BJ (cell line): ENCODE data around the gene POLR2A. TPM values are rescaled to one million over a fixed set of nuclear protein-coding genes. Genes with fewer than 3 reads are reported as not detected.

ENCODE experiments used
- CTCF ChIA-PET: fragments of 350-600 bp; formaldehyde crosslinking; extraction: SDS; loops from one replicate; lab custom pipeline; 2021; ENCODE audit warnings: antibody characterized with exemption, inconsistent platforms; lab: Yijun Ruan, JAX
- POLR2A ChIA-PET: fragments of 300-600 bp; sonication (Branson Sonifier 250); formaldehyde crosslinking; extraction: SDS; loops from one replicate; lab custom pipeline; 2021; ENCODE audit warnings: antibody characterized with exemption; lab: Charles Lee
- DNase-seq: peaks from one replicate; pipeline ENCODE4 v3.0.0-alpha.2; 2011; ENCODE audit warnings: low read depth
- H3K27me3 ChIP-seq: 2 replicates; pipeline ENCODE4 v1.6.0; 2011; ENCODE audit warnings: low read length; ENCODE audit not compliant: control insufficient read depth, insufficient read depth
- H3K36me3 ChIP-seq: 2 replicates; pipeline ENCODE4 v1.5.1; 2011; ENCODE audit warnings: low read length; ENCODE audit not compliant: control insufficient read depth, insufficient read depth
- H3K4me3 ChIP-seq: 2 replicates; pipeline ENCODE4 v1.5.1; 2011; ENCODE audit warnings: low read depth, mild to moderate bottlenecking, control low read depth, low read length
- CTCF ChIP-seq: IDR thresholded peaks from 2 replicates; pipeline ENCODE4 v1.5.1; 2011; ENCODE audit warnings: low read depth, mild to moderate bottlenecking, control low read depth, inconsistent platforms, low read length, moderate library complexity; ENCODE audit not compliant: insufficient read depth
- polyA plus RNA-seq: library from polyadenylated mRNA; depleted of rRNA; stranded (reverse); fragments of >200 nt; gene quantifications from 2 replicates; pipeline ENCODE4 v1.2.3, GENCODE V29; 2011

Gene POLR2A
- polyA plus RNA-seq, 1 experiment, result 27.7 TPM

GRCh38 chr17:7495906-7496434 lies 11.8 kb downstream of the POLR2A start:
- Histone ChIP-seq H3K27me3 (no peaks in the 10 kb centered on the region), H3K36me3 (peaks cover 39% of the 10 kb centered on the region), H3K4me3 (no peak overlapping the region)
- ChIA-PET POLR2A (no interaction called here), CTCF (interaction anchor here (1.2 to 1.3 kb wide), 2 partner anchors 17 to 64 kb away, joined by 3 to 4 read pairs; no protein-coding TSS in a partner anchor)
- TF ChIP-seq CTCF, result no peak
- no peak for DNase-seq

GRCh38 chr17:7496470-7497183 lies 12.5 kb downstream of the POLR2A start:
- TF ChIP-seq CTCF, result no peak
- no peak overlapping the region for H3K4me3 ChIP-seq
- DNase-seq, result no peak
- no peaks in the 10 kb centered on the region for H3K27me3 ChIP-seq
- H3K36me3 ChIP-seq, result peaks cover 44% of the 10 kb centered on the region
- ChIA-PET CTCF (interaction anchor here (1.1 to 3.4 kb wide), 3 partner anchors 10 to 64 kb away, joined by 3 to 18 read pairs (median 4); no protein-coding TSS in a partner anchor), POLR2A (no interaction called here)

- H3K4me3 ChIP-seq, result no peak overlapping the region
- no peaks in the 10 kb centered on the region for H3K27me3 ChIP-seq
- no peak for DNase-seq
- TF ChIP-seq CTCF, result no peak
- POLR2A ChIA-PET, result interaction anchor here (0.5 kb wide), 1 partner anchor 16 kb away, joined by 3 read pairs; no protein-coding TSS in a partner anchor
- H3K36me3 ChIP-seq, result peaks cover 50% of the 10 kb centered on the region
- CTCF ChIA-PET, result interaction anchor here (1.1 to 3.4 kb wide), 3 partner anchors 10 to 63 kb away, joined by 3 to 18 read pairs (median 4); no protein-coding TSS in a partner anchor
Observed at GRCh38 chr17:7497228-7497627, 13.1 kb downstream of the POLR2A start.

- peaks cover 54% of the 10 kb centered on the region for H3K36me3 ChIP-seq
- CTCF ChIA-PET, result interaction anchor here (1.1 to 3.4 kb wide), 2 partner anchors 11 to 17 kb away, joined by 3 to 18 read pairs; no protein-coding TSS in a partner anchor
- H3K27me3 ChIP-seq, result no peaks in the 10 kb centered on the region
- DNase-seq, result no peak
- no peak for TF ChIP-seq CTCF
- POLR2A ChIA-PET, result interaction anchor here (0.5 kb wide), 1 partner anchor 17 kb away, joined by 3 read pairs; no protein-coding TSS in a partner anchor
- H3K4me3 ChIP-seq, result no peak overlapping the region
Observed at GRCh38 chr17:7497636-7498035, 13.5 kb downstream of the POLR2A start.

GRCh38 chr17:7499161-7499560 lies 15.0 kb downstream of the POLR2A start:
- H3K36me3 ChIP-seq, result peaks cover 65% of the 10 kb centered on the region
- CTCF ChIA-PET, result interaction anchor here (0.6 to 3.4 kb wide), 3 partner anchors 15 to 153 kb away, joined by 3 to 18 read pairs (median 3); no protein-coding TSS in a partner anchor

More at GRCh38 chr17:7499161-7499560, 15.0 kb downstream of the POLR2A start:
- no peaks in the 10 kb centered on the region for H3K27me3 ChIP-seq
- no peak for TF ChIP-seq CTCF
- H3K4me3 ChIP-seq, result no peak overlapping the region
- POLR2A ChIA-PET, result no interaction called here
- no peak for DNase-seq
